ENCODE results near the gene TICRR.
"Not testable (repeated sequence)": the region's sequence is repeated elsewhere in the genome, so short reads cannot be mapped to it uniquely, and the experiment has no call there.

The TICRR gene

DNA sequence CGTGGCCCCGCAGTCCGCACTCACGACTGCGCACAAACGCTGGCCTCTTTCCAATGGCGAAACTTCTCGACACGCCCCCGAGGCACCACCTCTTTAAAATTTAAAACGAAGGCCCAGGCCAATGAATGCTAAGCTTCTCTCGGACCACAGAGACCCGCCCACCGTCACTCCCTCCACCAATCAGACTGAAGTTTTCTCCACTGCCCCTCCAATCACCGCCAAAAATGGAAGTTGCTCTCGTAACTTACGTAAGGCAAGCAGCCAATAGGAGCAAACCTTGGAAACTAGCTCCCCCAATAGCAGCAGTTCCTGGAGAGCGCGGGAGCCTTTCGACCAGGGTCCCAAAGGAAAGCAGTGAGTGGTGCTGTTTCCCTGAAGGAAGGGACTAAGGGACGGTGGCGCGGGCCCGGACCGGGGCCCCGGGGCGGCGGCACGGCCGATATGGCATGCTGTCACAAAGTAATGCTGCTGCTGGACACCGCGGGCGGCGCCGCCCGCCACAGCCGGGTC lies at the start of gene TICRR:
Gene TICRR, plus strand, starts transcription at position 324 of the 510 bp plus-strand sequence. Its CDS starts 118 bp downstream, at position 442.
- DNase-seq (ENCODE audit: low read depth in 3 of 3): peak; percentile 78 to 95 (median 88)

- no peak for DNase-seq (ENCODE audit: low read depth in 3 of 3)
Observed at GRCh38 chr15:89526181-89526580, 49.1 kb upstream of the TICRR start.

- no peak for DNase-seq (ENCODE audit: low read depth in 3 of 3)
Observed at GRCh38 chr15:89526601-89527441, 48.4 kb upstream of the TICRR start.

- DNase-seq (ENCODE audit: low read depth in 3 of 3): no peak
Observed at GRCh38 chr15:89528757-89529352, 46.4 kb upstream of the TICRR start.

DNA sequence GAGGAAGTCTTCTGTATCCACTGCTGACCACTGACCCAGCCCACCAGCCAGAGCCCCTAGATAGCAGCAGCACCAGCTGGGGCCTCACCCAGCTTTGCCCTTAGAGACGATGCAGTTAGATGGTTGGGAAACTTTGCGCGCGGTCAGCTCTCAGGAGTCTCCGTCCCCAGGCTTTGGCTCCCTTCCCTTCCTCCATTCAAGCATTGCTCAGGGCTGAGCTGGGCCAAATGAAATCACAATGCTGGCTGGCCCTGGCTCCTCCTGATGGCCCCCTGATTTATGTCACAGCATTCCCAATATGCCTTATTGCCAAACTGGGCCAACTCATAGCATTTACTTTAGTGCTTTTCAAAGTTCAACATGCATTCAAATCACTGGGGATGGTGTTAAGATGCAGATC lies 44.3 kb upstream of the TICRR start:
- no peak for DNase-seq (ENCODE audit: low read depth in 3 of 3)

GRCh38 chr15:89531796-89532537 lies 43.3 kb upstream of the TICRR start:
- DNase-seq (ENCODE audit: low read depth in 3 of 3): no peak

- DNase-seq (ENCODE audit: low read depth in 3 of 3): no peak
Observed at GRCh38 chr15:89533861-89534544, 41.3 kb upstream of the TICRR start.

- no peak for DNase-seq (ENCODE audit: low read depth in 3 of 3)
Observed at GRCh38 chr15:89539027-89539426, 36.2 kb upstream of the TICRR start.

GRCh38 chr15:89542369-89542768 lies 32.9 kb upstream of the TICRR start:
- no peak for DNase-seq (ENCODE audit: low read depth in 3 of 3)

- DNase-seq (ENCODE audit: low read depth in 3 of 3): no peak
Observed at GRCh38 chr15:89543389-89543788, 31.9 kb upstream of the TICRR start.

GRCh38 chr15:89549138-89549537 lies 26.1 kb upstream of the TICRR start:
- not testable (repeated sequence) for DNase-seq (ENCODE audit: low read depth in 3 of 3)

GRCh38 chr15:89550427-89550826 lies 24.8 kb upstream of the TICRR start:
- no peak for DNase-seq (ENCODE audit: low read depth in 3 of 3)

- no peak for DNase-seq (ENCODE audit: low read depth in 3 of 3)
Observed at GRCh38 chr15:89551550-89551949, 23.7 kb upstream of the TICRR start.

DNA sequence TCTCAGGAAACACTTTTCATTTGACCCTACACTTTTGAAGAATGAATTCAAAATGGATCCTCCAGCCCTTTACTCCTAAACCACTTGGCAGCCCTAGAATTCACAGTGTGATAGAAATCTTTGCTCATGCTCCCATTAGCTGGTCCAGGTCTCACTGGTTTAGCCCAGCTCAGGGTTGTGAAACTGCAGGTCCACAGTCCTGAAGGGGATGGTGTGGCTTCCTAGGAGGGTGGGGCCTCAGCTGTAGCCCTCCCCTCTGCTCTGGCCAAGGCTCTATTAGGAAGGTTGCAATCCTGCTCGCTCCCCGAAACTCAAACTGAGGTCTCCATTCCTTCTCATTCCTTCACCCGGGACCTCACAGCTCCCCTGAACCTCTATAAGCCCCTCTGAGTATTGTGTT lies 21.6 kb upstream of the TICRR start:
- DNase-seq (ENCODE audit: low read depth in 3 of 3): no peak

- DNase-seq (ENCODE audit: low read depth in 3 of 3): no peak
Observed at GRCh38 chr15:89554247-89554646, 21.0 kb upstream of the TICRR start.

- DNase-seq (ENCODE audit: low read depth in 3 of 3): no peak
Observed at GRCh38 chr15:89555768-89556167, 19.5 kb upstream of the TICRR start.

- DNase-seq (ENCODE audit: low read depth in 3 of 3): peak in 2 of 3 donors; percentile 22 to 23
Observed at GRCh38 chr15:89556413-89557262, 18.6 kb upstream of the TICRR start.

GRCh38 chr15:89559769-89560264 lies 15.5 kb upstream of the TICRR start:
- no peak for DNase-seq (ENCODE audit: low read depth in 3 of 3)

GRCh38 chr15:89566181-89566580 lies 9.1 kb upstream of the TICRR start:
- DNase-seq (ENCODE audit: low read depth in 3 of 3): no peak

GRCh38 chr15:89566621-89567294 lies 8.5 kb upstream of the TICRR start:
- DNase-seq (ENCODE audit: low read depth in 3 of 3): no peak

Data from stimulated activated CD4-positive, alpha-beta T cell treated with anti-CD3 and anti-CD28 coated beads, TNF-alpha, amount 100 ng/mL, for 48 hours (primary cell).